Activated CD8-positive, alpha-beta T cell treated with anti-CD3 and anti-CD28 coated beads for 36 hours (primary cell): ENCODE data around the gene COL4A1. TPM values are rescaled to one million over a fixed set of nuclear protein-coding genes. Genes with fewer than 3 reads are reported as not detected.

ENCODE experiments used
- ATAC-seq: fragments of 200-7000 bp; cut with Tn5 transposase; one replicate; pipeline ENCODE4 v1.10.0; 2021; ENCODE audit warnings: mild to moderate bottlenecking, moderate library complexity
- CTCF ChIA-PET: fragments of 350-600 bp; sonication (Branson Sonifier 250); formaldehyde crosslinking; loops from one replicate; lab custom pipeline; 2021; ENCODE audit warnings: antibody characterized with exemption; lab: Charles Lee
- POLR2A ChIA-PET: fragments of 350-600 bp; sonication (Branson Sonifier 250); formaldehyde crosslinking; loops from one replicate; lab custom pipeline; 2021; ENCODE audit warnings: antibody characterized with exemption; lab: Charles Lee
- DNase-seq: peaks from one replicate; pipeline ENCODE4 v3.0.0-alpha.2; 2020
- H3K27ac Mint-ChIP-seq: one replicate; pipeline ENCODE4 v1.8.0; 2021; ENCODE audit warnings: mild to moderate bottlenecking, mixed read lengths
- H3K27me3 Mint-ChIP-seq: one replicate; pipeline ENCODE4 v1.8.0; 2021; ENCODE audit warnings: mixed read lengths
- H3K36me3 Mint-ChIP-seq: one replicate; pipeline ENCODE4 v1.8.0; 2021; ENCODE audit warnings: low read depth, mixed read lengths
- H3K4me1 Mint-ChIP-seq: one replicate; pipeline ENCODE4 v1.8.0; 2021; ENCODE audit warnings: low read depth, mixed read lengths
- H3K4me3 Mint-ChIP-seq: one replicate; pipeline ENCODE4 v1.8.0; 2021; ENCODE audit warnings: mild to moderate bottlenecking, moderate library complexity, mixed read lengths
- H3K9me3 Mint-ChIP-seq: one replicate; pipeline ENCODE4 v1.8.0; 2021; ENCODE audit warnings: mixed read lengths
- CTCF ChIP-seq: fragments of 200-600 bp; IDR thresholded peaks from one replicate; pipeline ENCODE4 v1.8.0; 2022; ENCODE audit warnings: antibody characterized with exemption, mild to moderate bottlenecking
- intact Hi-C: fragments of 100-400 bp; cut with micrococcal nuclease; formaldehyde crosslinking; loops from one replicate; pipeline ENCODE4 v1.10.0; 2022
- total RNA-seq, 2 experiments: library from RNA; stranded (reverse); gene quantifications; one replicate each; pipeline ENCODE4 v1.2.3, GENCODE V29; 2021

COL4A1 gene
- total RNA-seq, 2 experiments from 2014 or later = not detected

- peaks cover 5% of the 10 kb centered on the region for H3K4me1 Mint-ChIP-seq
- no peak overlapping the region for H3K27ac Mint-ChIP-seq
- ChIA-PET CTCF (interaction anchor here (1.1 kb wide), 1 partner anchor 128 kb away, joined by 3 read pairs; no protein-coding TSS in a partner anchor), POLR2A (no interaction called here)
- H3K27me3 Mint-ChIP-seq = peaks cover 6% of the 10 kb centered on the region
- no peaks in the 10 kb centered on the region for H3K36me3 Mint-ChIP-seq
- TF ChIP-seq CTCF = no peak
- H3K4me3 Mint-ChIP-seq = no peak overlapping the region
- intact Hi-C loops = no loop called here
- no peak for ATAC-seq
- DNase-seq = no peak
- H3K9me3 Mint-ChIP-seq = no peaks in the 10 kb centered on the region
Measured at GRCh38 chr13:110284779-110285484, 22.0 kb downstream of the COL4A1 start.

- ATAC-seq = no peak
- H3K27ac Mint-ChIP-seq = no peak overlapping the region
- no peaks in the 10 kb centered on the region for H3K36me3 Mint-ChIP-seq
- DNase-seq = no peak
- no peak overlapping the region for H3K4me3 Mint-ChIP-seq
- ChIA-PET CTCF (interaction anchor here (1.1 kb wide), 1 partner anchor 129 kb away, joined by 3 read pairs; no protein-coding TSS in a partner anchor), POLR2A (no interaction called here)
- intact Hi-C loops = no loop called here
- peaks cover 8% of the 10 kb centered on the region for H3K27me3 Mint-ChIP-seq
- H3K4me1 Mint-ChIP-seq = peaks cover 5% of the 10 kb centered on the region
- no peak for TF ChIP-seq CTCF
- H3K9me3 Mint-ChIP-seq = no peaks in the 10 kb centered on the region
Measured at GRCh38 chr13:110283736-110284517, 23.0 kb downstream of the COL4A1 start.

- Mint-ChIP-seq H3K9me3 (no peaks in the 10 kb centered on the region), H3K27me3 (peaks cover 8% of the 10 kb centered on the region), H3K27ac (no peak overlapping the region), H3K36me3 (no peaks in the 10 kb centered on the region), H3K4me3 (no peak overlapping the region), H3K4me1 (peaks cover 5% of the 10 kb centered on the region)
- ChIA-PET CTCF (no interaction called here), POLR2A (no interaction called here)
- TF ChIP-seq CTCF = no peak
- DNase-seq (no peak), ATAC-seq (no peak)
- intact Hi-C loops = no loop called here
Measured at GRCh38 chr13:110282316-110282841, 24.6 kb downstream of the COL4A1 start.

GRCh38 chr13:110281736-110282135 lies 25.2 kb downstream of the COL4A1 start:
- Mint-ChIP-seq H3K4me1 (peaks cover 5% of the 10 kb centered on the region), H3K9me3 (no peaks in the 10 kb centered on the region), H3K27me3 (peaks cover 8% of the 10 kb centered on the region), H3K36me3 (no peaks in the 10 kb centered on the region), H3K27ac (no peak overlapping the region), H3K4me3 (no peak overlapping the region)
- ChIA-PET CTCF (no interaction called here), POLR2A (no interaction called here)
- intact Hi-C loops = no loop called here
- ATAC-seq = no peak
- DNase-seq = no peak
- TF ChIP-seq CTCF = no peak
